HCT116 (cell line): Measurements from ENCODE around the gene CYGB. TPM values are rescaled to one million over a fixed set of nuclear protein-coding genes. Genes with fewer than 3 reads are reported as not detected.

Experiments
- ATAC-seq: fragments of 200-7000 bp; cut with Tn5 transposase; 2 replicates; pipeline ENCODE4 v1.9.1; 2020; ENCODE audit warnings: mild to moderate bottlenecking, moderate library complexity
- Bru-seq: library from RNA; stranded (reverse); fragments of 400-500 nt; gene quantifications from one replicate; lab custom pipeline; 2021; lab: Mats Ljungman, UMichigan
- BruChase-seq, 2 experiments: library from RNA; stranded (reverse); fragments of 400-500 nt; gene quantifications; one replicate each; lab custom pipeline; 2021; lab: Mats Ljungman, UMichigan
- BruUV-seq: library from RNA; stranded (reverse); fragments of 400-500 nt; replicated peaks from 2 replicates; lab custom pipeline; 2021; lab: Mats Ljungman, UMichigan
- CTCF ChIA-PET: fragments of 300-600 bp; sonication (Branson Sonifier 250); formaldehyde crosslinking; loops from one replicate; lab custom pipeline; 2021; ENCODE audit warnings: antibody characterized with exemption; lab: Charles Lee
- POLR2A ChIA-PET: fragments of 300-600, 350-600 bp; sonication (Branson Sonifier 250); formaldehyde crosslinking; loops from one replicate; lab custom pipeline; 2021; ENCODE audit warnings: antibody characterized with exemption; lab: Charles Lee
- RAD21 ChIA-PET, 2 experiments: fragments of 300-600 bp; sonication (Branson Sonifier 250); formaldehyde crosslinking; loops; one replicate each; lab custom pipeline; 2023; ENCODE audit warnings: low total read pairs in 2 of 2; ENCODE audit not compliant: uncharacterized antibody in 2 of 2, unreplicated experiment in 2 of 2, low non-redundant PET in 1 of 2; lab: Charles Lee
- DNase-seq: peaks from one replicate; pipeline ENCODE4 v3.0.0-alpha.2; 2010; ENCODE audit warnings: low read depth, low spot score
- H2AFZ ChIP-seq: fragments of 200-600 bp; shearing (Covaris generic), sonication (generic); 2 replicates; pipeline ENCODE4 v1.6.1; 2017; ENCODE audit warnings: low read depth, mixed run types, mixed read lengths, antibody characterized with exemption, low read length; ENCODE audit not compliant: poor library complexity, severe bottlenecking
- H3K27ac ChIP-seq: 2 replicates; pipeline ENCODE4 v1.5.1; 2012; ENCODE audit warnings: low read depth, low read length
- H3K27me3 ChIP-seq: fragments of 200-600 bp; sonication (generic); 2 replicates; pipeline ENCODE4 v1.6.1; 2016; ENCODE audit warnings: mixed run types, low read length, mixed read lengths; ENCODE audit not compliant: insufficient read depth
- H3K36me3 ChIP-seq, 2 experiments: fragments of 200-500 bp in 1 of 2; fragments of 200-600 bp in 1 of 2; sonication (Bioruptor generic) in 1 of 2; sonication (generic) in 1 of 2; 2 replicates each; pipeline versions ENCODE4 v1.5.1 to v1.6.1; 2014 to 2016; ENCODE audit warnings: low read length in 2 of 2, inconsistent platforms in 1 of 2, mixed read lengths in 1 of 2, mixed run types in 1 of 2; ENCODE audit not compliant: insufficient read depth in 2 of 2, control insufficient read depth in 1 of 2
- H3K4me1 ChIP-seq, 2 experiments: fragments of 200-600 bp in 1 of 2; sonication (generic) in 1 of 2; 2 replicates each; pipeline versions ENCODE4 v1.5.1 to v1.6.1; 2012 to 2017; ENCODE audit warnings: low read length in 2 of 2, inconsistent platforms in 1 of 2, mild to moderate bottlenecking in 1 of 2, mixed read lengths in 1 of 2, mixed run types in 1 of 2, moderate library complexity in 1 of 2; ENCODE audit not compliant: insufficient read depth in 2 of 2, control insufficient read depth in 1 of 2
- H3K4me2 ChIP-seq: fragments of 200-600 bp; sonication (generic); 2 replicates; pipeline ENCODE4 v1.6.1; 2017; ENCODE audit warnings: mixed run types, low read length, mixed read lengths
- H3K4me3 ChIP-seq, 2 experiments: fragments of 200-600 bp in 1 of 2; sonication (generic) in 1 of 2; replicated peaks in 1 of 2; 2 replicates each; pipeline ENCODE4 v1.5.1; 2011 to 2016; ENCODE audit warnings: low read length in 2 of 2, control low read depth in 1 of 2, low read depth in 1 of 2, mild to moderate bottlenecking in 1 of 2, mixed read lengths in 1 of 2, mixed run types in 1 of 2
- H3K79me2 ChIP-seq: fragments of 200-600 bp; sonication (generic); 2 replicates; pipeline ENCODE4 v1.6.1; 2017; ENCODE audit warnings: mild to moderate bottlenecking, mixed run types, low read length, moderate library complexity, mixed read lengths; ENCODE audit not compliant: insufficient read depth
- H3K9ac ChIP-seq: fragments of 200-600 bp; sonication (generic); 2 replicates; pipeline ENCODE4 v1.6.1; 2016; ENCODE audit warnings: low read length, mixed read lengths
- H3K9me2 ChIP-seq: fragments of 200-600 bp; sonication (generic), shearing (Covaris generic); 2 replicates; pipeline ENCODE4 v1.6.1; 2017; ENCODE audit warnings: mixed run types, mild to moderate bottlenecking, moderate library complexity; ENCODE audit not compliant: insufficient read depth
- H3K9me3 ChIP-seq, 2 experiments: fragments of 200-500 bp in 1 of 2; fragments of 200-600 bp in 1 of 2; sonication (Bioruptor generic) in 1 of 2; sonication (generic) in 1 of 2; 2 replicates each; pipeline ENCODE4 v1.6.1; 2014 to 2017; ENCODE audit warnings: low read length in 2 of 2, mixed read lengths in 2 of 2, inconsistent platforms in 1 of 2, low read depth in 1 of 2, mild to moderate bottlenecking in 1 of 2, mixed run types in 1 of 2, moderate library complexity in 1 of 2; ENCODE audit not compliant: control insufficient read depth in 1 of 2, insufficient read depth in 1 of 2
- H4K20me1 ChIP-seq: fragments of 200-600 bp; sonication (generic), shearing (Covaris generic); 2 replicates; pipeline ENCODE4 v1.6.1; 2017; ENCODE audit warnings: mixed run types, mild to moderate bottlenecking, moderate library complexity; ENCODE audit not compliant: insufficient read depth
- CBX3 ChIP-seq: IDR thresholded peaks from 2 replicates; pipeline ENCODE4 v1.6.1; 2012; ENCODE audit warnings: low read depth
- CEBPB ChIP-seq: IDR thresholded peaks from 2 replicates; pipeline ENCODE4 v1.6.1; 2012; ENCODE audit warnings: low read depth
- CTCF ChIP-seq, 3 experiments: fragments of 200-600 bp in 1 of 3; sonication (generic) in 1 of 3; IDR thresholded peaks in 2 of 3; conservative IDR thresholded peaks in 1 of 3; 2 replicates each; pipeline ENCODE4 v1.5.1; 2012 to 2017; ENCODE audit warnings: low read depth in 2 of 3, low read length in 2 of 3, antibody characterized with exemption in 1 of 3, borderline replicate concordance in 1 of 3, control low read depth in 1 of 3, mild to moderate bottlenecking in 1 of 3, mixed read lengths in 1 of 3, mixed run types in 1 of 3, moderate library complexity in 1 of 3; ENCODE audit not compliant: insufficient read depth in 1 of 3
- EZH2 ChIP-seq: fragments of 200-600 bp; sonication (generic); IDR thresholded peaks from 2 replicates; pipeline ENCODE4 v1.6.1; 2017; ENCODE audit warnings: antibody characterized with exemption, mixed run types
- FOSL1 ChIP-seq: IDR thresholded peaks from 2 replicates; pipeline ENCODE4 v1.6.1; 2012; ENCODE audit warnings: low read depth
- JUND ChIP-seq: IDR thresholded peaks from 2 replicates; pipeline ENCODE4 v1.6.1; 2012
- POLR2AphosphoS5 ChIP-seq: IDR thresholded peaks from 2 replicates; pipeline ENCODE4 v1.6.1; 2011; ENCODE audit warnings: mild to moderate bottlenecking, low read depth, low read length, moderate library complexity
- SIN3A ChIP-seq: IDR thresholded peaks from 2 replicates; pipeline ENCODE4 v1.6.1; 2012; ENCODE audit warnings: low read depth
- SRF ChIP-seq: IDR thresholded peaks from 2 replicates; pipeline ENCODE4 v1.6.1; 2012; ENCODE audit warnings: low read depth
- ZBTB33 ChIP-seq: IDR thresholded peaks from 2 replicates; pipeline ENCODE4 v1.6.1; 2011; ENCODE audit warnings: mild to moderate bottlenecking, low read length, moderate library complexity; ENCODE audit not compliant: insufficient replicate concordance; ENCODE audit errors: extremely low read depth
- ZFX ChIP-seq: fragments of 450-650 bp; IDR thresholded peaks from 2 replicates; pipeline ENCODE4 v1.6.1; 2017
- ZNF274 ChIP-seq: fragments of 200-500 bp; sonication (Bioruptor generic); IDR thresholded peaks from 2 replicates; pipeline ENCODE4 v1.6.1; 2014; ENCODE audit warnings: mild to moderate bottlenecking, low read depth, low read length, inconsistent platforms
- intact Hi-C: fragments of 100-400 bp; cut with micrococcal nuclease; formaldehyde crosslinking; loops from 2 replicates; pipeline ENCODE4 v1.10.0; 2022
- long read RNA-seq: library from polyadenylated mRNA; unstranded; transcript quantifications from one replicate; pipeline ENCODE4 v2.0.0, GENCODE V29; 2021; ENCODE audit not compliant: unreplicated experiment
- polyA plus RNA-seq: library from polyadenylated mRNA; unstranded; fragments of >200 nt; gene quantifications from 2 replicates; pipeline ENCODE4 v1.2.1, GENCODE V29; 2012; ENCODE audit warnings: missing spikeins
- total RNA-seq: library from RNA; stranded (reverse); gene quantifications from one replicate; pipeline ENCODE4 v1.2.1, GENCODE V29; 2021; ENCODE audit not compliant: unreplicated experiment

Gene CYGB
- total RNA-seq (0.66 TPM), Bru-seq, nascent RNA (percentile 26 among the genes with signal in this experiment), BruChase-seq, experiment 1, labeled RNA remaining after a 6-hour chase (percentile 22 among the genes with signal in this experiment), BruChase-seq, experiment 2, labeled RNA remaining after a 2-hour chase (percentile 21 among the genes with signal in this experiment)
- 0.22 and 0.36 TPM in 2 replicates for polyA plus RNA-seq
- long read RNA-seq, partial matches to known transcripts, result 0 of 2 reads
- long read RNA-seq, other reads (novel, unspliced or antisense), result 2 of 2 reads

- CTCF ChIA-PET, result no interaction called here
- intact Hi-C loops, result no loop called here
- H3K79me2 ChIP-seq, result no peaks in the 10 kb centered on the region
- no peak within 1 kb of the TSS for H3K4me2 ChIP-seq
- H3K27ac ChIP-seq, result no peak within 1 kb of the TSS
- DNase-seq (no peak), ATAC-seq (no peak)
- TF ChIP-seq CEBPB (no peak), FOSL1 (no peak), CBX3 (no peak), ZFX (no peak)
- no peak within 1 kb of the TSS for H3K9ac ChIP-seq
- H3K4me1 ChIP-seq, result peaks cover 8 to 16% of the 10 kb centered on the region in 2 experiments
- no peaks in the 10 kb centered on the region for H4K20me1 ChIP-seq
- no peaks in the 10 kb centered on the region for H3K9me3 ChIP-seq
- no peak within 1 kb of the TSS for H3K4me3 ChIP-seq
- H3K36me3 ChIP-seq, result no peaks in the 10 kb centered on the region
- H3K27me3 ChIP-seq, result no peaks in the 10 kb centered on the region
- BruUV-seq, result no TSS peak
- POLR2A ChIA-PET, result no interaction called here
- RAD21 ChIA-PET, result no interaction called here
- no peak within 1 kb of the TSS for H2AFZ ChIP-seq
- no peaks in the 10 kb centered on the region for H3K9me2 ChIP-seq
These were observed at the start of gene CYGB for GRCh38 chr17:76537578-76538280. CYGB (minus strand) TSS chr17:76537709; CDS start chr17:76537542, 167 bp downstream.

GRCh38 chr17:76586741-76587487 lies 49.4 kb upstream of the CYGB start:
- no peaks in the 10 kb centered on the region for H3K9me2 ChIP-seq
- no TSS peak for BruUV-seq
- ChIA-PET RAD21 (interaction anchor here in 1 of 2 experiments (0.6 kb wide), 1 partner anchor 44 kb away, joined by 3 read pairs; no protein-coding TSS in a partner anchor), CTCF (interaction anchor here (1.5 kb wide), 3 partner anchors 26 to 94 kb away, joined by 4 to 9 read pairs (median 4); no protein-coding TSS in a partner anchor), POLR2A (interaction anchor here (1.6 to 2.1 kb wide), 3 partner anchors 13 to 27 kb away, joined by 6 to 10 read pairs (median 8); no protein-coding TSS in a partner anchor)
- no peaks in the 10 kb centered on the region for H3K36me3 ChIP-seq
- H4K20me1 ChIP-seq, result no peaks in the 10 kb centered on the region
- H2AFZ ChIP-seq, result no peak overlapping the region
- peaks cover 14 to 34% of the 10 kb centered on the region in 2 experiments for H3K4me1 ChIP-seq
- no peaks in the 10 kb centered on the region for H3K9me3 ChIP-seq
- no peak overlapping the region for H3K4me3 ChIP-seq
- no peaks in the 10 kb centered on the region; the same call in 1 of the 2 replicates for H3K79me2 ChIP-seq
- no peak for ATAC-seq
- no peak overlapping the region for H3K9ac ChIP-seq
- H3K27me3 ChIP-seq, result no peaks in the 10 kb centered on the region
- intact Hi-C loops, result no loop called here
- DNase-seq, result no peak
- no peak for TF ChIP-seq CTCF (IDR thresholded peaks at IDR 0.05 in 2 of 3, conservative IDR thresholded peaks at IDR 0.05 in 1 of 3; ENCODE audit: borderline replicate concordance in 1 of 3, insufficient read depth in 1 of 3, low read depth in 2 of 3, low read length in 2 of 3)
- TF ChIP-seq ZBTB33, result no peak
- no peak for TF ChIP-seq EZH2
- no peak for TF ChIP-seq JUND
- no peak for TF ChIP-seq ZNF274
- TF ChIP-seq ZFX, result no peak
- no peak for TF ChIP-seq POLR2AphosphoS5
- no peak for TF ChIP-seq SIN3A
- no peak for TF ChIP-seq SRF
- H3K4me2 ChIP-seq, result peak overlapping the region; percentile 36
- H3K27ac ChIP-seq, result no peak overlapping the region; the same call in 1 of the 2 replicates
